IPS-NIHi11 (cell line): ENCODE measurements around the gene SPRR2E.
"Not testable (repeated sequence)": the region's sequence is repeated elsewhere in the genome, so short reads cannot be mapped to it uniquely, and the experiment has no call there.

Source experiments
- DNase-seq: peaks from one replicate; pipeline ENCODE4 v3.0.0; 2012; ENCODE audit warnings: mixed read lengths, low spot score

Gene SPRR2E

DNA sequence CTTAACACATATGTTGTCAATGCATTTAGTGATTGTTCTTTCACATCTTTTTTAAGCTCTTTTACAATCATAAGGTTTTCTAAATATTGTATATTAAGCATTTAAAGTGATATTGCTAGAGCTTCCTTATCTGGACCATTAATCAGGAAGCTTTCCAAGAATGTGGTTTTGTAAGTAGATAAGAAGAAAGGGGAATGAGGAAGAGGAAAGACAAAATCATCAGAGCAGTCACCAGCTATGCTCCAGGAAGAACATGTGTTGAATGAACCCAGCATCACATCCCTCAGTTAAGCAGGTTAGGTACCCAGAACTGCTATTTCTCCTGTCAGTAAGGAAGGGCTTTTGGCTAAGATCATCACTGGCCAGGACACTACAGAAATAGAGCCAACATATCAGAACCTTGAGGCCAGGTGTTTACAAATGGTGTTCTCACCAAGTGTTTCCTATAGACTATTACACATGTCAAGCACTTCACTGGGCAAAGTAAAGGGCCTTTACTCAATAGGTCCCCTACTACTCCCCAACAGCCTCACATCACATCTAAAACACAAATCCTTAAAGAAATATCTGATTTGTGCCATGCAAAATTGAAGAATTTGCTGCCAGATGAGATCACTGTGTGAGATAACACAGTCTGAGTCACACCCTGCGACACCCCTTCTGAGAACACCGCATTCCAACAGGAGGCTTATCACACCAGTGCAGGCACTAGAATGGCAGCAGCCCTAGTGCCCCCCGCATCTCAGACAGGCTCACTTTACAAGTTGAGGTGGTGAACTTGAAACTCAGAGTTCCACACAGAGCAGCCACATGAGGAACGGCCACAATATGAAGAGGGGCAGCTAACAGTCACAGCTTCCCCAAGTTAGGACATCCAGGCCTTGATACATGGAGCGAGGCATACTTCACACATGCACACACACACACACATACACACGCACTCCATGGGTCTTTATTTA, 35.2 kb downstream of the SPRR2E start:
- no peak for DNase-seq

GRCh38 chr1:153058154-153058553, 36.2 kb downstream of the SPRR2E start:
- no peak for DNase-seq

DNA sequence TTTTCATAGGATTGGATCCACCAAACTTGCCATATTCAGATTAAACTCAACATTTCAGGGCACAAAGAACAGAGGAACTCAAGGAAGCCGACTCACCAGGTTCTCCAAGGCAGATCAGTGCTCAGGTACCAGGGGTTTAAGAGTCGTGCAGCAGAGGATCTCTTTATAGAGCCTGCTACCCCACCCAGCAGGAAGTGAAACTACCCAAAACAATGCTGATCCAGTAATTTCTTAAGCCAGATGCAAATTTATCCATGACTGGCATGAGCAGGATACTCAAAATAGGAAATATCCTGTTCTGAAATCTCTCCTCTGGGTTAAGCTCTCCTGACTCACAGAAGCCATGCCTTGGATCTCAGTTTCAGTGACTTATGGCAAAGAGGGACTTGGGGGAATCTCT, 37.0 kb downstream of the SPRR2E start, which contains the start of gene SPRR2A:
SPRR2A (minus strand) TSS at position 138 of the 400 bp plus-strand sequence. CDS start 777 bp downstream, outside the sequence.
- no peak for DNase-seq

DNA sequence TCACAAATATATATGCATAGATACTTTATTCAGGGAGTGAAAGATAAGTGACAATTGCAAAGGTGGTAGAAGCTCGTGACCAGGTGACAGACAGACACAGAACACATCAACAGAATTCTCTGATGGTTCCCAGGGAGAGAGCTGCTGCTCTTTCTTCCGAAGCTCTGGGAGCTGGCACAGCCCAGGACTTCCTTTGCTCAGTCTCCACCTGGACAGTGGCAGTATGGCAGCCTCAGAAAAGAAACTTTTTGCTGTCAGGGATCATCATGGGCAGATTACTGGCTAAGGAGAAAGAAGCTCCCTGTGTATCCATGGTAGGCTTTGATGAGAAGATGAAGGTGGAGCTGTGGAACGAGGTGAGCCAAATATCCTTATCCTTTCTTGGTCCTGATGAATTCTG, 38.2 kb downstream of the SPRR2E start:
- DNase-seq = not testable (repeated sequence)

GRCh38 chr1:153049211-153049610, 45.1 kb downstream of the SPRR2E start:
- no peak for DNase-seq
